HG02610 (cell line): ENCODE data around the gene ZNF513.
"Not testable (repeated sequence)": the region's sequence is repeated elsewhere in the genome, so short reads cannot be mapped to it uniquely, and the experiment has no call there.

ENCODE experiments used
- ATAC-seq: cut with Tn5 transposase; IDR thresholded peaks from one replicate; pipeline ENCODE4 v1.9.1; 2021; ENCODE audit warnings: mild to moderate bottlenecking, moderate library complexity; ENCODE audit not compliant: unreplicated experiment

The ZNF513 gene

GRCh38 chr2:27362678-27363420, 17.7 kb downstream of the ZNF513 start:
- ATAC-seq: no peak

- ATAC-seq: peak; percentile 80
These were observed 24.0 kb downstream of the ZNF513 start, which contains the start of gene GTF3C2 for GRCh38 chr2:27356382-27357181. Gene GTF3C2 (minus strand): TSS chr2:27356764. CDS start chr2:27343554, 13,210 bp downstream.

DNA sequence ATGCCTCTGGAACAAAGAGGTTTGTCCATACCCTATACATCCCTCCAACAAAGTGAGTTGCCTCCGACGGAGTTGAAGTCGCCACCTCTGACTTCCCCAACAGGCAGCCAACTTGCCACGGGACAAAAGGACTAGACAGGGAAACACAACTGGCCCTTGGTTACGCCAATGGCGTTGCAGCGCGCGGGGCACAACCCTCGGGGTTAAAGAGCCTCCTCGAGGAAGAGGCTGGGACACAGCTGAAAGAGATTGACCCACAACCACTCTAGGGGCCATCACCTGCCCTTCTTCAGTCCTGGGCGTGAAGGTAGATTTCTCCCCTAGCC, 24.5 kb downstream of the ZNF513 start:
- peak; percentile 31 for ATAC-seq

- no peak for ATAC-seq
These were observed 26.0 kb downstream of the ZNF513 start for GRCh38 chr2:27354597-27354927.

GRCh38 chr2:27353762-27354596, 26.6 kb downstream of the ZNF513 start:
- ATAC-seq: no peak

DNA sequence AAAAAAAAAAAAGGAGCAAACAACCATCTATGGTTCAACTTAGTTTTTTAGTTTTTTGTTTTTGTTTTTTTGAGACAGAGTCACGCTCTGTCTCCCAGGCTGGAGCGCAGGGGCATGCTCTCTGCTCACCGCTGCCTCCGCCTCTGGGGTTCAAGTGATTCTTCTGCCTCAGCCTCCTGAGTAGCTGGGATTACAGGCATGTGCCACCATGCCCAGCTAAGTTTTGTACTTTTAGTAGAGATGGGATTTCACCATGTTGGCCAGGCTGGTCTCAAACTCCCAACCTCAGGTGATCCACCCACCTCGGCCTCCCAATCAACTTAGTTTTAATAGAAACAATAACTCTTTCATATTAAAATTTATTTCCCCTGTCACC, 27.2 kb downstream of the ZNF513 start:
- not testable (repeated sequence) for ATAC-seq

GRCh38 chr2:27351802-27352598, 28.5 kb downstream of the ZNF513 start:
- ATAC-seq: no peak

DNA sequence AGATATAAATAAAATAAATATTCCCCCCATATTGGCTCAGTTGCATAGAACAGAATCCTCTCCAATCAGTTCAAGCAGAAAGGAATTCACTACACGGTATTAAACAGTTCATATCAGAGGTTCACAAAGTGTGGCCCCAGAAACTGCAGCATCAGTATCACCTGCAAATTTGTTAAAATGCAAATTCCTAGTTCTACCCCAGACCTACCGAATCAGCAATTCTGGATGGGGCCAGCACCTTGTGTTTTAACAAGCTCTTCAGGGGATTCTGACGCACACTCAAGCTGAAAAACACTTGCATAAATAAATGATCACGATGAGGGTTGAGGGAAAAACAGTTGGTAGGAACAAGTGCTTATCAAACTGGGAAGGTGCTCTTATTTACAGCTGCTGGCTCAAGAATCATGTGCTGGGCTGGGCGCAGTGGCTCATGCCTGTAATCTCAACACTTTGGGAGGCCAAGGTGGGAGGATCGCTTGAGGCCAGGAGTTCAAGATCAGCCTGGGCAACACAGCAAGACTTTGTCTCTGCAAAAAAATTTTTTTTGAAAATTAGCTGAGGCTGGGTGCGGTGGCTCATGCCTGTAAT, 30.3 kb downstream of the ZNF513 start:
- no peak for ATAC-seq

DNA sequence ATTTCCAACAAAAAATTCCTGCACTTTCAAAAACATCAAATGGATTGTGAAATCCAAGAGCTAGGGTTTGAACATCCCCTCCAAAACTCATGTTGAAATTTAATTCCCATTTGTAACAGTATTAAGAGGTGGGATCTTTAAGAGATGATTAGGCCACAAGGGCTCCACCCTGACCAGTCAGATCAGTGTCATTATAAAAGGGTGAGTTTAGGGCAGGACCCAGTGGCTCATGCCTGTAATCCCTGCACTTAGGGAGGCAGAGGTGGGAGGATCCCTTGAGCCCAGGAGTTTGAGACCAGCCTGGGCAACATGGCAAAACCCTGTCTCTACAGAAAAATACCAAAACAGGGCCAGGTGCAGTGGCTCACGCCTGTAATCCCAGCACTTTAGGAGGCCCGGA, 32.9 kb downstream of the ZNF513 start:
- no peak for ATAC-seq

DNA sequence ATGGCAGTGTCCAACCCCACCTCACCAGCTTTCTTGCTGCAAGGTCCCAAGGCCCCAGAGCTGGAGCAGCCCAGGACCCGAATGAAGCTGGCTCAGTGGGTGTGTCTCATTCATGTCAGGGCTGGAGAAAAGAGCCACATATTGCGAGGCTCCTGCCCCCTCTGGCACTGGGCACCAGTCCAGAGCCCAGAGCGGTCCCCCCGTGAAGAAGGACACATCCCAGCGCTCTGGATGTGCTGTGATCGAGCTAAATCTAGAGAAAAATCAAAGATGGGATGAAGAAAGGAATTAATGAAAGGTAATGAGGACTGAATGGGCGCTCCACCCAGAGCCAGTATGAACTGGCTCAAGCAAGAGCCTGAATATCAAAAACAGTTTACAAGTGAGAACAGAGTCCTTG, 44.4 kb downstream of the ZNF513 start:
- no peak for ATAC-seq

- no peak for ATAC-seq
These were observed 45.2 kb downstream of the ZNF513 start for GRCh38 chr2:27335311-27335710.
